CD4-positive, alpha-beta T cell treated with Interleukin-15 for 4 hours (primary cell): ENCODE data around the gene CCDC169.
A peak's percentile ranks its signal among the peaks of the same experiment; 100 is the strongest.
"Not testable (repeated sequence)": the region's sequence is repeated elsewhere in the genome, so short reads cannot be mapped to it uniquely, and the experiment has no call there.

Experiments
- DNase-seq: peaks from one replicate; pipeline ENCODE4 v3.0.0-alpha.2; 2020; ENCODE audit warnings: low spot score

The CCDC169 gene

GRCh38 chr13:36297366-36298338 is at the start of gene CCDC169:
Gene CCDC169 (minus strand): TSS chr13:36297814. CDS start chr13:36297719, 95 bp downstream.
- DNase-seq: peak; percentile 43

- DNase-seq: peak; percentile 92
These were observed 48.8 kb upstream of the CCDC169 start, which contains the start of gene SPART for GRCh38 chr13:36346222-36347083. Gene SPART (minus strand): TSS chr13:36346394. CDS start chr13:36335830, 10,564 bp downstream.

GRCh38 chr13:36345438-36346221 is 48.0 kb upstream of the CCDC169 start:
- peak; percentile 36 for DNase-seq

DNA sequence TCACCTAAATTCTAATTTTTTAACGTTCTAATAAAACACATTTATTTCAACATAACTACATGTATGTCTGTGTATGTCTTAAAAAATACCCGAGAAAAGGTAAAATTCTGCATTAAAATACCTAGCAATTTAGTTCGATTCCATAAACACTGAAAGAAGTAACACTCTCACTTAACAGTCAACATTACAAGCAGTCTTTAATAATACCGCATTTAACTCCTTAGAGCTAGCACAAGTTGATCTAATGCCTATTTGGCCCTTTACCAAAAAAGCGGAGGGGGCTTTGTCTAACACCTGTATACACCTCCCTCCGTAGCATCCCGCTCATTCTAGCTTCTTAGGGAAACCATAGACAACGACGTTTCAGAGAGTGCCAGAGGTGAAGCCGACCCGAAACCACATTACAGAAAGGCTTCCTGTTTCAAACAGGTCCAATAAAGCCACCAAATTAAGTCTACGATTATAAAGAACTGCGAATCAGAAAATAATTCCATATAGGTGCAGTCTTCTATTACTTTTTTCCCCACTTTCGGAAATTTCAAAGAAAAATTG is 47.3 kb upstream of the CCDC169 start:
- DNase-seq: peak; percentile 10

DNA sequence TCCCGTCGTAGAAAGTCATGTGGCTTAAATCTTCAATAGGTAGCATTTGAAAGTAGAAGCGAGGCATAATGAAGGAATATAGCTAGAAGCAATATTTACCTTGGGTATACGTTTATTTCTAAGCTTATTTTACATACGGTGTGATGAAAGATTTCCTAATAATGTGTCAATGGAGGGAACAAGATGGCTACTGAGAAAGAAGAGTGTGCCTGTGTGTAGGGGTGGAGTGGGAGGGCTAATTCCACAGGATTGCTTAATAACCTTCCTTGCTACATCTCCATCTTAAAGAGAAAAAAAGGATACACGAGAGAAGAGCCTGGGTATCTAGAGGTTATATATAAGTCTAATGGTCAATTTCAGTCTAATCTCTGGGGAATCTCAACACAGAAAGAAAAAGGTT is 46.6 kb upstream of the CCDC169 start:
- no peak for DNase-seq

- no peak for DNase-seq
These were observed 46.2 kb upstream of the CCDC169 start for GRCh38 chr13:36343766-36344165.

- no peak for DNase-seq
These were observed 45.1 kb upstream of the CCDC169 start for GRCh38 chr13:36342715-36343114.

DNA sequence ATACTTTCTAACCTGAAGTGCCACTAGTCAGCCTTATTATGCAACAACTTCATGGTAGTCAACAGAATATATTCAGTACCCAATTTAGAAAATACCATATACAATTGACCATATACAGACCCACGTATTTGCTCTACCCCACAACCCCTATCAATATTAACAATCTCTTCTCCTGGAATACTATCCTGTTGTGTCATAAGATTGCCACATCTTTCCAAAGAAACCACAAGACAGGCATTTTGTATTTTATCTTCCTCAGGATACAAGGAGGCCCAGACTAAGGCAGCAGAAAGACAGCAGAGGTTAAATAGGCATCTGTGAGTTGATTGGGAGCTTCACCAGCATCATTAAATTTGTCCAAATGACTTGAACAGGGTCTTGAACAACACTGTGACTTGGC is 44.1 kb upstream of the CCDC169 start:
- DNase-seq: no peak

DNA sequence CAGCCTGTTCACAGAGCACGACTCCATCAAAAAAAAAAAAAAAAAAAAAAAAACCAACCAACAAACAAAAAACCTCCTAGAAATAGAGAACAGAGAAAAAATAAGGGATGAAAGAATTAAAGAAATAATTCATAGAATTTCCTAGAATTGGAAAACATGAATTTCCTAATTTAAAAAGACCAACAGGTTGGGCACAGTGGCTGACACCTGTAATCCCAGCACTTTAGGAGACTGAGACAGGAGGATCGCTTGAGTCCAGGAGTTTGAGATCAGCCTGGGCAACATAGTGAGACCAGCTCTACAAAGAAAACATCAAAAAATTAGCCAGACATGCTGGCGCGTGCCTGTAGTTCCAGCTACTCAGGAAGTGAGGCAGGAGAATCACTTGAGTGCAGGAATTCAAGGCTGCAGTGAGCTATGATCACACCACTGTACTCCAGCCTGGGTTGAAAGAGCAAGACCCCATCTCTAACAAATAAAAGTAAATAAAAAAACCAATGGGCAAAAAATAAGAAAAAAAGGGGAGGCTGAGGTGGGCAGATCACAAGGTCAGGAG is 42.1 kb upstream of the CCDC169 start:
- no peak for DNase-seq

- DNase-seq: no peak
These were observed 40.5 kb upstream of the CCDC169 start for GRCh38 chr13:36337938-36338641.

- DNase-seq: no peak
These were observed 35.4 kb upstream of the CCDC169 start for GRCh38 chr13:36332986-36333385.

DNA sequence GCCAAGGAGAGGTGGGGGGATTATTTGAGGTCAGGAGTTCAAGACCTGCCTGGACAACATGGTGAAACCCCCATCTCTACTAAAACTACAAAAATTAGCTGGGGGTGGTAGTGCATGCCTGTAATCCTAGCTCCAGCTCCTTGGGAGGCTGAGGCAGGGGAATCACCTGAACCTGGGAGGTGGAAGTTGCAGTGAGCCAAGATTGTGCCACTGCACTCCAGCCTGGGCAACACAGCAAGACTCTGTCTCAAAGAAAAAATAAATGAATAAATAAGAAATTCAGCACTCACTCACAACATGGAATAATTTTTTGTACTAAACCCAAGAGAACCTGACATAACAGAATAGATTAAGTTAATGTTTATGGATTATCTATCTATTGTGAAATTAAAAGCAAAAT is 34.6 kb upstream of the CCDC169 start:
- DNase-seq: not testable (repeated sequence)

- no peak for DNase-seq
These were observed 33.7 kb upstream of the CCDC169 start for GRCh38 chr13:36331280-36331679.

GRCh38 chr13:36329361-36329760 is 31.7 kb upstream of the CCDC169 start:
- no peak for DNase-seq

DNA sequence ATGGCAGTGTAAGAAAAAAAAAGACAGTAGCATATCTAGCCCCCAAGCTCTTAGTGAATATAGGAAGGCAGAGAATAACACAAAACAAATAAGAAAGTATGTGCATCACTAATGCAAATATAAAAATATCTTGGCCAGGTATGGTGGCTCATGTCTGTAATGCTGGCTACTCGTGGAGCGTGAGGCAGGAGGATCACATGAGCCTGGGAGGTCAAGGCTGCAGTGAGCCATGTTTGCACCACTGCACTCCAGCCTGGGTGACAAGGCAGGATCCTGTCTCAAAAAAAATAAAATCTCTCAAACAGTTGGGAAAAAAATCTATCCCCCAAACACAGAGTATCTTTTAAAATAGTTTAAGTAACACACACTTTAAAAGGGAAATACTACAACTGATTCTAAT is 31.2 kb upstream of the CCDC169 start:
- no peak for DNase-seq

- no peak for DNase-seq
These were observed 28.3 kb upstream of the CCDC169 start for GRCh38 chr13:36325912-36326311.

DNA sequence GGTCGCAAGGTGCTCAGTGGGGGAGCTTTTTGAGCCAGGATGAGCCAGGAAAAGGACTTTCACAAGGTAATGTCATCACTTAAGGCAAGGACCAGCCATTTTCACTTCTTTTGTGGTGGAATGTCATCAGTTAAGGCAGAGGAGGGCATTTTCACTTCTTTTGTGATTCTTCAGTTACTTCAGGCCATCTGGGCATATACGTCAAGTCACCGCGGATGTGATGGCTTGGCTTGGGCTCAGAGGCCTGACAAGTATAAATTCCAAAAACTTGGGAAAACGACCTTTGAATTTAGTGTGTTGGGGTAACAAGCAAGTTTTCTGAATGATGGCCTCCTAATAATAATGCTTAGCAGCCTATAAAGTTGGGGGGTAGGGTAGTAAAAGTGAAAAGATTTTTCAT is 27.3 kb upstream of the CCDC169 start:
- DNase-seq: not testable (repeated sequence)

GRCh38 chr13:36323951-36324566 is 26.4 kb upstream of the CCDC169 start:
- DNase-seq: no peak

GRCh38 chr13:36323408-36323807 is 25.8 kb upstream of the CCDC169 start:
- no peak for DNase-seq

GRCh38 chr13:36319793-36320192 is 22.2 kb upstream of the CCDC169 start:
- DNase-seq: not testable (repeated sequence)
